ENCODE results near the gene TH.

- TF ChIP-seq CTCF (IDR thresholded peaks at IDR 0.05; ENCODE audit: low read depth, low read length, poor library complexity, severe bottlenecking) (no peak), EZH2phosphoT487 (IDR thresholded peaks at IDR 0.05; ENCODE audit: borderline replicate concordance, low read length) (no peak)
Observed at GRCh38 chr11:2136209-2136951, 35.2 kb downstream of the TH start.

Data from DOHH2 (cell line).